Coronary artery (tissue), 2 donors: ENCODE data around the gene ID4.

Experiments used
- DNase-seq: peaks from one replicate; pipeline ENCODE4 v3.0.0-alpha.2; 2017; ENCODE audit warnings: low spot score
- H3K27ac ChIP-seq, 2 donors: fragments of 200-600 bp; sonication (generic); one replicate each; pipeline ENCODE4 v1.5.1; 2016 to 2019
- H3K4me3 ChIP-seq: fragments of 200-600 bp; sonication (generic); 2 replicates; pipeline ENCODE4 v1.5.1; 2016; ENCODE audit warnings: mild to moderate bottlenecking, moderate library complexity
- CTCF ChIP-seq: fragments of 200-600 bp; sonication (generic); IDR thresholded peaks from one replicate; pipeline ENCODE4 v1.5.1; 2019; ENCODE audit warnings: antibody characterized with exemption

The ID4 gene

GRCh38 chr6:19866985-19867627 lies 29.9 kb downstream of the ID4 start:
- TF ChIP-seq CTCF, result no peak
- H3K27ac ChIP-seq, result no peak overlapping the region
- no peak overlapping the region for H3K4me3 ChIP-seq
- DNase-seq, result no peak

GRCh38 chr6:19869464-19869863 lies 32.3 kb downstream of the ID4 start:
- TF ChIP-seq CTCF, result no peak

GRCh38 chr6:19870322-19870721 lies 33.2 kb downstream of the ID4 start:
- H3K4me3 ChIP-seq, result no peak overlapping the region
- no peak for DNase-seq
- H3K27ac ChIP-seq, result no peak overlapping the region
- TF ChIP-seq CTCF, result no peak

More at GRCh38 chr6:19869464-19869863, 32.3 kb downstream of the ID4 start:
- Histone ChIP-seq H3K27ac (no peak overlapping the region), H3K4me3 (no peak overlapping the region)
- DNase-seq, result no peak

- no peak for TF ChIP-seq CTCF
- Histone ChIP-seq H3K27ac (no peak overlapping the region), H3K4me3 (no peak overlapping the region)
- no peak for DNase-seq
Observed at GRCh38 chr6:19873031-19873430, 35.9 kb downstream of the ID4 start.

GRCh38 chr6:19876672-19877071 lies 39.5 kb downstream of the ID4 start:
- TF ChIP-seq CTCF, result no peak
- no peak overlapping the region for H3K4me3 ChIP-seq
- DNase-seq, result no peak
- no peak overlapping the region for H3K27ac ChIP-seq

- Histone ChIP-seq H3K4me3 (no peak overlapping the region), H3K27ac (no peak overlapping the region)
- DNase-seq, result no peak
- no peak for TF ChIP-seq CTCF
Observed at GRCh38 chr6:19879663-19880062, 42.5 kb downstream of the ID4 start.

- TF ChIP-seq CTCF, result no peak
- Histone ChIP-seq H3K4me3 (no peak overlapping the region), H3K27ac (no peak overlapping the region)
- no peak for DNase-seq
Observed at GRCh38 chr6:19880066-19880465, 42.9 kb downstream of the ID4 start.
